NCI-H446 (cell line): ENCODE measurements around the gene AP5Z1.

Experiments used
- DNase-seq, 2 experiments: peaks; one replicate each; lab custom pipeline; 2025; lab: John Stamatoyannopoulos, UW

The AP5Z1 gene

GRCh38 chr7:4766666-4767519, 8.5 kb upstream of the AP5Z1 start:
- DNase-seq, result no peak

- no peak for DNase-seq
Observed at GRCh38 chr7:4768597-4769569, 6.5 kb upstream of the AP5Z1 start.

- DNase-seq, result no peak
Observed at GRCh38 chr7:4769761-4770160, 5.7 kb upstream of the AP5Z1 start.

DNA sequence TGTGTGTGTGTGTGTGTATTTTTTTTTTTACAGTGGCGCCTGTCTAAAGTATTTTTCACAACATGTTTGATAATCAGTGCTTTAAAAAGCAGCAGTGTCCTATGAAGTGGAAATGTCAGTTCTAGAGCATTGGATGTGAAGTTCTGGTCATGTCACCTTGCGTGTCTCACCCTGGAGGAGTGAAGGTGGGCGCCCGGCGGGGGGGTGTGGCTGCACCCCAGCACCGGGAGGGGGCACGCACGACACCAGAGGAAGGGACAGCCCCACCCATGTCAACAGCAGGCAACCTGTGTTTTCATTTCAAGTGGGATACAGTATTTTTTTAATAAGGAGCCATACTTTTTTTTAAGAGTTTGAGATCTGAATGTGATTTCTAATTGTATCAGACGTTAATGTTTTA, 4.5 kb upstream of the AP5Z1 start:
- no peak for DNase-seq

- no peak for DNase-seq
Observed at GRCh38 chr7:4771737-4772136, 3.7 kb upstream of the AP5Z1 start.

GRCh38 chr7:4772306-4772705, 3.1 kb upstream of the AP5Z1 start:
- no peak for DNase-seq

DNA sequence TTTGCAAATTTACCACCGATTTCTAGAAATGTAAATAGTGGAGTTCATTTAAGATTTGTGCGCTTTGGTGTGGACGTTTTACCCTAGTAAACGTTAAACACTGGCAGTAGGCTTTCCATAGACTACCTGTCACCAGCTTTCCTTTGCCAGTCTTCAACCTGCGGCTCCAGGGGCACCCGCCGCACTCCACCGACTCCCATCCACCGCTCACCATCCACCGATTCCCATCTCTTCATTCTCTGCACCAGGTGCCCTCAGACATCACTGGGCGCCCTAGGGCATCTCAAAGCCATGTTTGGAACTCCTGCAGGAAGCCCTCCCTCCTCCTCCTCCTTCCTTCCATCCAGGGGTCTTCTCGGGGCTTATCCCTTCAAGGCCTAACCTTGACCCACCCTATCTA, 1.4 kb upstream of the AP5Z1 start:
- DNase-seq, result no peak

- peak in 1 of 2 experiments; percentile 44 for DNase-seq
Observed at GRCh38 chr7:4774658-4775249, 669 bp upstream of the AP5Z1 start.

DNA sequence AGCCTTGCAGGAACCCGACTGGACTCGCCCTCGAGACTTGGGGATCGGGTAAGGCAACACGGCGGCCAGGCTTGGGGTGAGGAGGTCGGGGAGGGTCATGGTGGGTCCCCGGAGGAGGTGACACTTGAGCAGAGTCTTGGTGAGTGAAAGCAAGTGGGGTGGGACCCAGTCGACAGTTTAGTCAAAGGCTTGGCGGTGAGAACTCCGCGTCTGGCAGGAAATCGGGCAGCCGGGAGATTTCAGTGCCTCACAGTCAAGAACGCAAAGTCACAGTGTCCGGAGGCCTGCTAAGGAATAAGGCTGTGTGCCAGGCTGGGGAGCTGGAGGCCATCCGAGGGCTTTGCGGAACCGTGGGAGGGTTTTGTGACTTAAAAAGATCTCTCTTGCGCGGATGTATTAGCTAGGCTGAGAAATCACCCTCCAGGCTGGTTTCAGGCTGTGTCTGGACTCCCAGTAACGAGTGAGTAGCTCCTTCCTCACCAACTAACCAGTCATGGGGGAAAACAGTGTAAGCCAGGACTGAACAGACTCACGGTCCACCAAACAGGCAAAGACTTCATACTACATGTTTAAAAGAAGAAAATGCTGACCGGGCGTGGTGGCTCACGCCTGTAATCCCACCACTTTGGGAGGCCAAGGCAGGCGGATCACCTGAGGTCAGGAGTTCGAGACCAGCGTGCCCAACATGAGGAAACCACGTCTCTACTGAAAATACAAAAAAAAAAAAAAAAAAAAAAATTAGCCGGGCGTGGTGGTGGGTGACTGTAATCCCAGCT, 613 bp downstream of the AP5Z1 start:
- DNase-seq, result no peak

DNA sequence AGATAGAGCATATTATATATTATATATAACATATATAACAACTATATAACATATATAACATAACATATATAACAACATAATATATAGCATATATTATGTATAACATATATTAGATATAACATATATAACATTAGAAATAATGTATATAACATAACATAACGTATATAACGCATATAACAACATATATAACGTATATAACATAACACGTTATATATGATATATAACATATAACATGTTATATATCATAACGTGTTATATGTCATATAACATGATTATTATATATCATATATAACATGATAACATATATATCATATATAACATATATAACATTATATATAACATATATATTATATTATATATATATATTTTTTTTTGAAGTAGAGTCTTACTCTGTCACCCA, 3.7 kb downstream of the AP5Z1 start:
- no peak for DNase-seq

GRCh38 chr7:4781366-4782069, 6.1 kb downstream of the AP5Z1 start:
- DNase-seq, result no peak

GRCh38 chr7:4782333-4783291, 7.2 kb downstream of the AP5Z1 start:
- no peak for DNase-seq

DNA sequence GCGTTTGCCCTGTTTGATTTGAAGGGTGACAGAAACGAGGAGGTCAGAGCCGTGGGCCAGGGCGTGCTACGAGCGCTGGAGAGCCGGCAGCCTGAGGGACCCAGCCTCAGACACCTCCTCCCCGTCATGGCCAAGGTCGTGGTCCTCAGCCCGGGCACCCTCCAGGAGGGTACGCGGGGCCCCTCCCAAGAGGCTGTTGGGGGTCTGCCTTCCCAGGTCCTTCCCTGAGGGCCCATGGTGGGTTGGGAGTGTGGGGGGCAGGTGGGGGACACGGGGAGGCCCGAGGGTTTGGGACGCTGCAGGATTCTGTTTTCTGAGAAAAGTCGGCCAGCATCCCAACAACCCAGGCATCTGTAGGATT, 7.8 kb downstream of the AP5Z1 start:
- no peak for DNase-seq

DNA sequence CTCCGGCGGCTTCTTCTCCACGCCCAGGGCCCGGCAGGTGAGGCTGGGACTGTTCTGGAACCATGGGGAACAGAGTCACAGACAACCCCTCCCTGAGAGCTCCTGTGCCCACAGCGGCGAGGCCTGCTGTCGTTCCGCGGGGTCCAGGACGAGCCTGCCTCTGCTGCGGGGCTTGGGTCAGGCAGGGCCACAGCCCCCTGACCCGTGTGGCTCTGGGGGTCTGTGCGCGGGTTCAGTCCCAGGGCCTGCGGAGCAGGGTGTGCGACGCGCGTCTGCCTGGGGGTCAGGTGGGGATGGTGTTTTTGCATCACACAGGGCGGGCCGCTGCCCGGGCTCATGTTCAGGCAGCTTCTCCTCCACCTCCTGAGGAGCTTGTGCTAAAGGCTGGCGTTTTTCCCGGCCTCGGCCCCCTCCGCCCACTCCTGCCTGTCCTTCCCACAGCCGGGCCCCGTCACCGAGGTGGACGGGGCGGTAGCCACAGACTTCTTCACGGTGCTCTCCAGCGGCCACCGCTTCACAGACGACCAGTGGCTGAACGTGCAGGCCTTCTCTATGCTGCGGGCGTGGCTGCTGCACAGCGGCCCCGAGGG, 8.4 kb downstream of the AP5Z1 start:
- DNase-seq, result no peak

DNA sequence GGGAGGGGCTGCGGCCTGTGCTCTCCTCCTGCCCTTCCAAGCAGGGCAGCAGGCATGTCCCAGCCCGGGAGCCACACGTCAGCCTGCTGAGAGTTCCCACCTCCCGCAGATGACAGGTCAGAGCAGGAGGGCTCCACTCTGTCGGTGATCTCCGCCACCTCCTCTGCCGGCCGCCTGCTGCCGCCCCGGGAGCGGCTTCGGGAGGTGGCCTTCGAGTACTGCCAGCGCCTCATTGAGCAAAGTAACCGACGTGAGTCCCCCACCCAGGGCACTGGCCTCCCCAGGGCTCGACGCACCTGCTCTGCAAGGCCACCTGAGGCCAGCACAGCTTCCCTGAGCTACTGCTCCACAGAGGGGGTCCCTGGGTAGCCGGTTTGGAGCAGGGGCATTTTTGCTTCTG, 9.4 kb downstream of the AP5Z1 start:
- DNase-seq, result no peak

DNA sequence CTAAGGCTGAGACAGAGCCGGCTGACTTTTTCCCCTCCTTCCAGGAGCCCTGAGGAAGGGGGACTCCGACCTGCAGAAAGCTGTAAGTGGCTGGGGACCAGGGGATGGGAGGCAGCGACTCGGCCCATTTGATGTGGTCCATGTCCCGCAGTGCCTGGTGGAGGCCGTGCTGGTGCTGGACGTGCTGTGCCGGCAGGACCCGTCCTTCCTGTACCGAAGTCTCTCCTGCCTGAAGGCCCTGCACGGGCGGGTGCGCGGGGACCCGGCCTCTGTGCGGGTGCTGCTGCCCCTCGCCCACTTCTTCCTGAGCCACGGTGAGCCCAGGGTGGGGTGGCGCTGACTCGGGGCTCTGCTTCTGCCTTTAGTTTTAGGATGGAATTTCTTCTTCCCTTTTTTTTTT, 9.9 kb downstream of the AP5Z1 start:
- DNase-seq, result no peak

DNA sequence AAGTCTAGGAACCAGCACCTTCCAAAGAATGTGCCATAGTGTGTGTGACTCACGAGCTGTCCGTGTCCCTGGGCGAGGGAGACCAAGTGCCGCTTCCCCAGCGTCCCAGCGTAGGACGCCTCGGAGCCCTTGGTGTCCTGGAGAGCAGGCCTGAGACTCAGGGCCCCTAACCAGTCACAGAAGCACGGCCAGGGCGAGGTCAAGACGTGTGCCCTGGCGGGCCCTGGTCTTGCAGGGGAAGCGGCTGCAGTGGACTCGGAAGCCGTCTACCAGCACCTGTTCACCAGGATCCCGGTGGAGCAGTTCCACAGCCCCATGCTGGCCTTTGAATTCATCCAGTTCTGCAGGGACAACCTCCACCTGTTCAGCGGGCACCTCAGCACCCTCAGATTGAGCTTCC, 10.6 kb downstream of the AP5Z1 start:
- DNase-seq, result no peak

- no peak for DNase-seq
Observed at GRCh38 chr7:4787541-4787940, 12.1 kb downstream of the AP5Z1 start.

GRCh38 chr7:4787947-4788626, 12.7 kb downstream of the AP5Z1 start:
- DNase-seq, result no peak
